GM12864 (cell line): ENCODE results near the gene SH2B3.

ENCODE experiments used
- DNase-seq: peaks from one replicate; pipeline ENCODE4 v3.0.0-alpha.2; 2011; ENCODE audit warnings: low read depth
- H3K4me3 ChIP-seq: 2 replicates; pipeline ENCODE4 v1.5.1; 2011; ENCODE audit warnings: mild to moderate bottlenecking, low read depth, low read length, control low read depth
- CTCF ChIP-seq: IDR thresholded peaks from 2 replicates; pipeline ENCODE4 v1.5.1; 2011; ENCODE audit warnings: low read depth, mild to moderate bottlenecking, moderate library complexity, low read length, control low read depth, inconsistent platforms; ENCODE audit errors: missing control alignments

Gene SH2B3

DNA sequence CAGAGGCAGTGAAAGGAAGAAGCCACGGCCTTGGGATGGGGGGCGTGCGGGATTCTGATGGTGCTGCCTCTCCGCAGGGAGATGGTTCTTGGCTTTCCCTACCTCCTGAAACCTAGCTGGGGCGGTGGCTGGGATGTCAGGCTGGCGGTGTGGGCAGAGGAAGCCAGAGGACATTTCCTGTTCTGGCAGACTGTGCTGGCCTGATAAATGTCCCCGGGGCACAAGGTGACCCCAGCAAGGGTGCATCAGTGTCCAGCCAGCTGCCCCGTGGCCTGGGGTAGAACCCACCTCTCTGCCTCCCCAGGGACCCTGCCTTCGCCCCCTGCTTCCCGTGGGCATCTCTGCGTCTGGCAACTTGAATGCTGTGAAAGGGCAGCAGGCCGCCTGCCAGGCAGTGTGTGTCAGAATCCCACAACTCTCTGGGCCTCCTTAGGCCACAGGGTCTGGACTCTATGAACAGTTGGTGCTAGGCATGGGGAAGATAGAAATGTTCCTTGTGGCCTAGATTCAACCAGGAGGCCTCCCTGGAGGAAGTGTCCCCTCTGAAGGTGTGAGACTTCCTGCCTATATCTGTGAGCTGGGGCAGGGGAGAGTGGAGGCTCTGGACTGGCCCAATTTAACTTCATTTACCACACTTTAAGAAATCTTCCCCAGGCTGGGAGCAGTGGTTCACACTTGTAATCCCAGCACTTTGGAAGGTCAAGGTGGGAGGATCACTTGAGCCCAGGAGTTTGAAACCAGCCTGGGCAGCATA, 4.9 kb downstream of the SH2B3 start:
- DNase-seq, result no peak
- peak overlapping the region; percentile 78 for H3K4me3 ChIP-seq
- no peak for TF ChIP-seq CTCF

GRCh38 chr12:111411185-111411764, 5.6 kb downstream of the SH2B3 start:
- H3K4me3 ChIP-seq, result no peak overlapping the region
- TF ChIP-seq CTCF, result no peak
- DNase-seq, result no peak

- TF ChIP-seq CTCF, result no peak
- H3K4me3 ChIP-seq, result no peak overlapping the region
- DNase-seq, result no peak
Observed at GRCh38 chr12:111412007-111412829, 6.5 kb downstream of the SH2B3 start.

GRCh38 chr12:111412830-111413441, 7.2 kb downstream of the SH2B3 start:
- no peak overlapping the region for H3K4me3 ChIP-seq
- no peak for TF ChIP-seq CTCF
- no peak for DNase-seq

- no peak overlapping the region for H3K4me3 ChIP-seq
- DNase-seq, result no peak
- TF ChIP-seq CTCF, result no peak
Observed at GRCh38 chr12:111413442-111414086, 7.8 kb downstream of the SH2B3 start.

DNA sequence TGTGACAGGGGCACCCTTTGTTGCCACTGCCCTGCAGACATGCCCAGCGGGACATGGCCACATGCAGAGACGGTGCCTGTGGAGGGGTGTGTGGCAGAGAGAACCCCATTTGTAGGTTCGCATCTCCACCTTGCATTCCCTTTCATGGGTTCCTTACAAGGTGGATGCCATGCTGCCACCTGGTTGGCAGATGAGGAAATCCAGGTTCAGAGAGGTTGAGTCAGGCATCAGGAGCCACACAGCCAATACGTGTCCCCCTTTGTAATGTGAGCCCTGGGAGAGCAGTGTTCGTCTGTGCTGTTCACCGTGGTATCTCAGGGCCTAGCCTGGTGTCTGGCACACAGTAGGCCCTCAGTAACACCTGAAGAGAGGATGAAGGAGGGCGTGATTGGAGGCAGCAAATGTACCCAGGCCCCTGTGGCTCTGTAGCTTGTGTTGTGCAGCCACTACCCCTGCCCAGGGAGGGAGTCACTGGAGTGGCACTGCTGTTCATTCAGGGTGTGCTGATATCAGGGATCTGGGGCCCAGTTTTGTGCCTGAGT, 9.1 kb downstream of the SH2B3 start:
- no peak for TF ChIP-seq CTCF
- H3K4me3 ChIP-seq, result no peak overlapping the region

More for the DNA sequence above, 9.1 kb downstream of the SH2B3 start:
- no peak for DNase-seq
